OCI-LY3 (cell line): ENCODE data around the gene SPTBN2.

ENCODE experiments used
- H2AFZ ChIP-seq: fragments of 200-600, 300-600 bp; shearing (Covaris generic); 2 replicates; pipeline ENCODE4 v1.6.0; 2014; ENCODE audit warnings: antibody characterized with exemption, low read depth, low read length
- H3K27ac ChIP-seq: fragments of 200-600, 300-600 bp; sonication (generic); 2 replicates; pipeline ENCODE4 v1.5.1; 2014; ENCODE audit warnings: mild to moderate bottlenecking, low read length, moderate library complexity, mixed read lengths
- H3K27me3 ChIP-seq: fragments of 200-600, 300-600 bp; sonication (generic); 2 replicates; pipeline ENCODE4 v1.6.1; 2014; ENCODE audit warnings: low read depth, low read length, mixed read lengths
- H3K36me3 ChIP-seq: fragments of 200-600, 300-600 bp; sonication (generic); replicated peaks from 2 replicates; pipeline ENCODE3; 2014; ENCODE audit warnings: low read depth, low read length, mixed read lengths
- H3K4me1 ChIP-seq: fragments of 300-600, 200-600 bp; sonication (generic); 2 replicates; pipeline ENCODE4 v1.6.1; 2014; ENCODE audit warnings: low read length, mixed read lengths
- H3K4me2 ChIP-seq: fragments of 200-600, 300-600 bp; sonication (generic); 2 replicates; pipeline ENCODE4 v1.6.1; 2014; ENCODE audit warnings: low read length, mixed read lengths
- H3K4me3 ChIP-seq: fragments of 300-600, 200-600 bp; sonication (generic); 2 replicates; pipeline ENCODE4 v1.5.1; 2014; ENCODE audit warnings: antibody characterized with exemption, mild to moderate bottlenecking, low read length, moderate library complexity
- H3K79me2 ChIP-seq: fragments of 300-600, 200-600 bp; shearing (Covaris generic); 2 replicates; pipeline ENCODE4 v1.6.1; 2014; ENCODE audit warnings: mild to moderate bottlenecking, low read length, mixed read lengths
- H3K9ac ChIP-seq: fragments of 300-600, 200-600 bp; shearing (Covaris generic); 2 replicates; pipeline ENCODE4 v1.6.0; 2014; ENCODE audit warnings: mild to moderate bottlenecking, low read length, moderate library complexity
- H3K9me3 ChIP-seq: fragments of 200-600, 300-600 bp; shearing (Covaris generic); 2 replicates; pipeline ENCODE4 v1.6.1; 2014; ENCODE audit warnings: low read length, mixed read lengths; ENCODE audit not compliant: insufficient read depth
- H4K20me1 ChIP-seq: fragments of 200-600, 300-600 bp; sonication (generic); 2 replicates; pipeline ENCODE4 v1.6.1; 2016; ENCODE audit warnings: low read length, mixed read lengths; ENCODE audit not compliant: insufficient read depth
- CTCF ChIP-seq: fragments of 200-600, 300-600 bp; sonication (generic); IDR thresholded peaks from 2 replicates; pipeline ENCODE4 v1.5.1; 2014; ENCODE audit warnings: antibody characterized with exemption, low read length, low read depth
- EZH2phosphoT487 ChIP-seq: fragments of 200-600 bp; shearing (Covaris generic); IDR thresholded peaks from 2 replicates; pipeline ENCODE4 v1.6.1; 2018; ENCODE audit warnings: antibody characterized with exemption, mixed run types, low read depth

SPTBN2 gene

GRCh38 chr11:66707486-66707885, 21.5 kb downstream of the SPTBN2 start:
- no peak overlapping the region for H3K27ac ChIP-seq
- no peaks in the 10 kb centered on the region for H3K9me3 ChIP-seq
- H3K79me2 ChIP-seq: no peaks in the 10 kb centered on the region
- H3K27me3 ChIP-seq: no peaks in the 10 kb centered on the region
- peaks cover 27% of the 10 kb centered on the region for H3K36me3 ChIP-seq
- no peak overlapping the region for H3K4me2 ChIP-seq
- H3K9ac ChIP-seq: no peak overlapping the region
- no peaks in the 10 kb centered on the region for H4K20me1 ChIP-seq
- H3K4me1 ChIP-seq: no peaks in the 10 kb centered on the region
- no peak overlapping the region for H3K4me3 ChIP-seq
- TF ChIP-seq EZH2phosphoT487 (no peak), CTCF (no peak)
- H2AFZ ChIP-seq: no peak overlapping the region

- peaks cover 25% of the 10 kb centered on the region for H3K36me3 ChIP-seq
- no peaks in the 10 kb centered on the region for H3K9me3 ChIP-seq
- no peaks in the 10 kb centered on the region for H4K20me1 ChIP-seq
- TF ChIP-seq CTCF (no peak), EZH2phosphoT487 (no peak)
- H3K79me2 ChIP-seq: no peaks in the 10 kb centered on the region
- no peaks in the 10 kb centered on the region for H3K4me1 ChIP-seq
- H3K4me3 ChIP-seq: no peak overlapping the region
- H2AFZ ChIP-seq: no peak overlapping the region
- H3K27ac ChIP-seq: no peak overlapping the region
- H3K27me3 ChIP-seq: no peaks in the 10 kb centered on the region
- no peak overlapping the region for H3K4me2 ChIP-seq
- H3K9ac ChIP-seq: no peak overlapping the region
Observed at GRCh38 chr11:66706989-66707388, 22.0 kb downstream of the SPTBN2 start.

GRCh38 chr11:66705587-66706335, 23.3 kb downstream of the SPTBN2 start:
- H3K36me3 ChIP-seq: peaks cover 26% of the 10 kb centered on the region
- H3K79me2 ChIP-seq: no peaks in the 10 kb centered on the region
- H3K9ac ChIP-seq: no peak overlapping the region
- no peak overlapping the region for H3K4me3 ChIP-seq
- H3K9me3 ChIP-seq: no peaks in the 10 kb centered on the region
- H3K4me2 ChIP-seq: no peak overlapping the region
- no peak overlapping the region for H3K27ac ChIP-seq
- TF ChIP-seq CTCF: no peak
- TF ChIP-seq EZH2phosphoT487: no peak
- no peaks in the 10 kb centered on the region for H4K20me1 ChIP-seq
- H3K4me1 ChIP-seq: no peaks in the 10 kb centered on the region
- no peak overlapping the region for H2AFZ ChIP-seq
- H3K27me3 ChIP-seq: no peaks in the 10 kb centered on the region

- no peaks in the 10 kb centered on the region for H3K4me1 ChIP-seq
- H3K36me3 ChIP-seq: peaks cover 20% of the 10 kb centered on the region
- H3K9me3 ChIP-seq: no peaks in the 10 kb centered on the region
- H3K4me3 ChIP-seq: no peak overlapping the region
- no peaks in the 10 kb centered on the region for H4K20me1 ChIP-seq
- no peak overlapping the region for H3K27ac ChIP-seq
- no peak overlapping the region for H3K4me2 ChIP-seq
- TF ChIP-seq EZH2phosphoT487 (no peak), CTCF (no peak)
- H3K27me3 ChIP-seq: no peaks in the 10 kb centered on the region
- no peak overlapping the region for H3K9ac ChIP-seq
- H3K79me2 ChIP-seq: no peaks in the 10 kb centered on the region
- no peak overlapping the region for H2AFZ ChIP-seq
Observed at GRCh38 chr11:66704659-66705360, 24.2 kb downstream of the SPTBN2 start.
